Activated CD4-positive, alpha-beta T cell treated with anti-CD3 and anti-CD28 coated beads, Interleukin-2, amount 10 ng/mL, durations not matched to agents 7 days and 5 days (primary cell): Measurements from ENCODE around the gene F11R. TPM values are rescaled to one million over a fixed set of nuclear protein-coding genes. Genes with fewer than 3 reads are reported as not detected.
A peak's percentile ranks its signal among the peaks of the same experiment; 100 is the strongest.

Experiments
- CTCF ChIA-PET: fragments of 350-600 bp; sonication (Branson Sonifier 250); formaldehyde crosslinking; loops from one replicate; lab custom pipeline; 2021; ENCODE audit warnings: antibody characterized with exemption; lab: Charles Lee
- POLR2A ChIA-PET: fragments of 350-600 bp; sonication (Branson Sonifier 250); formaldehyde crosslinking; loops from one replicate; lab custom pipeline; 2021; ENCODE audit warnings: antibody characterized with exemption; lab: Charles Lee
- DNase-seq: peaks from one replicate; pipeline ENCODE4 v3.0.0-alpha.2; 2020
- H3K27ac Mint-ChIP-seq: one replicate; pipeline ENCODE4 v1.8.0; 2021; ENCODE audit warnings: mild to moderate bottlenecking, moderate library complexity, mixed read lengths
- H3K27me3 Mint-ChIP-seq: one replicate; pipeline ENCODE4 v1.8.0; 2021; ENCODE audit warnings: mixed read lengths
- H3K36me3 Mint-ChIP-seq: one replicate; pipeline ENCODE4 v1.8.0; 2021; ENCODE audit warnings: low read depth, mixed read lengths
- H3K4me1 Mint-ChIP-seq: one replicate; pipeline ENCODE4 v1.8.0; 2021; ENCODE audit warnings: mixed read lengths
- H3K4me3 Mint-ChIP-seq: one replicate; pipeline ENCODE4 v1.8.0; 2021; ENCODE audit warnings: mild to moderate bottlenecking, moderate library complexity, mixed read lengths
- H3K9me3 Mint-ChIP-seq: one replicate; pipeline ENCODE4 v1.8.0; 2021; ENCODE audit warnings: mixed read lengths
- total RNA-seq, 2 experiments: library from RNA; stranded (reverse); gene quantifications; one replicate each; pipeline ENCODE4 v1.2.3, GENCODE V29; 2021

The F11R gene
- total RNA-seq, 2 experiments from 2014 or later = 14.1 to 15.6 TPM

DNA sequence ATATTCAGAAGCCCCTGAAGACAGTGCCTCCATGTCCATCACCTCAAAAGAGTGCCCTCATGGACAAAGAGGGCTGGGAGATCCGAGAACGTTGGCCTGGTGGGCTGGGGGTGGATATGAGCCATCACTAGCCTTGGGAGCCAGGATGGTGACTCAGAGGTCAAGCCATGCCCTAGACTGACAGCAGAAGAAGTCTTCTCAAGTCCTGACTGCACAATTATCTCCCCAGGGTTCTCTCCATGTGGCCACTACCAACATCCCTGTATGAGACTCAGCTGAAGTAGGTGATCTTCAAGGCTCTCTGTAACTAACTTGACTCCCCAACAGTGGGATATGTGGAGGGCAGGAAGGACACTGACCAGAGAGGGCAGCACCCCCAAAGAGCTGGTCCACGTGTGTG is 31.9 kb upstream of the F11R start:
- Mint-ChIP-seq H3K4me1 (peaks cover 37% of the 10 kb centered on the region), H3K36me3 (peaks cover 77% of the 10 kb centered on the region), H3K27ac (peak overlapping the region; percentile 6), H3K9me3 (no peaks in the 10 kb centered on the region), H3K27me3 (no peaks in the 10 kb centered on the region), H3K4me3 (no peak overlapping the region)
- DNase-seq = no peak
- CTCF ChIA-PET = interaction anchor here (0.6 kb wide), 1 partner anchor 17 kb away, joined by 3 read pairs; the partner anchor contains the start of gene ARHGAP30
- POLR2A ChIA-PET = no interaction called here

DNA sequence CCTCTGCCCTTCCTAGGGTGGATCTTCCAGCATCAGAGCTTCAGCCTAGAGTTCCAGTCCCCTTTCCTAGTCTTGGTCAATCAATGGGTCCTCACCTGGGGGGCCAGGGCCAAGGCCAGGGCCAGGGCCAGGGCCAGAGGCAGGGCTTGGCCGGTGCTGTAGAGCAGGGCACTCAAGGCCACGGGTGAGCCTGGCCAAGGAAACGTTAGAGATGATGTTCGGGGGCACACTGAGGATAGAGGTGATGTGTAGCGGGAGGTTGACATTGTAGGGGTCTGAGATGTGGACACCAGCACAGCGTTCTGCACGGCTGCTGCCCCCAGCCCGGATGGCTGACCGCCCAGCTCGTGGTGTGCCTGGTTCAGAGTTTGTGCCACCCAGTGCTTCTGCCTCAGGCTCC is 30.3 kb upstream of the F11R start:
- no peak overlapping the region for H3K27ac Mint-ChIP-seq
- ChIA-PET CTCF (interaction anchor here (0.9 to 2.3 kb wide), 4 partner anchors 14 to 47 kb away, joined by 3 to 9 read pairs (median 4); partner anchors contain the start of gene ARHGAP30), POLR2A (interaction anchor here (0.7 kb wide), 1 partner anchor 307 kb away, joined by 6 read pairs; no protein-coding TSS in a partner anchor)

DNA sequence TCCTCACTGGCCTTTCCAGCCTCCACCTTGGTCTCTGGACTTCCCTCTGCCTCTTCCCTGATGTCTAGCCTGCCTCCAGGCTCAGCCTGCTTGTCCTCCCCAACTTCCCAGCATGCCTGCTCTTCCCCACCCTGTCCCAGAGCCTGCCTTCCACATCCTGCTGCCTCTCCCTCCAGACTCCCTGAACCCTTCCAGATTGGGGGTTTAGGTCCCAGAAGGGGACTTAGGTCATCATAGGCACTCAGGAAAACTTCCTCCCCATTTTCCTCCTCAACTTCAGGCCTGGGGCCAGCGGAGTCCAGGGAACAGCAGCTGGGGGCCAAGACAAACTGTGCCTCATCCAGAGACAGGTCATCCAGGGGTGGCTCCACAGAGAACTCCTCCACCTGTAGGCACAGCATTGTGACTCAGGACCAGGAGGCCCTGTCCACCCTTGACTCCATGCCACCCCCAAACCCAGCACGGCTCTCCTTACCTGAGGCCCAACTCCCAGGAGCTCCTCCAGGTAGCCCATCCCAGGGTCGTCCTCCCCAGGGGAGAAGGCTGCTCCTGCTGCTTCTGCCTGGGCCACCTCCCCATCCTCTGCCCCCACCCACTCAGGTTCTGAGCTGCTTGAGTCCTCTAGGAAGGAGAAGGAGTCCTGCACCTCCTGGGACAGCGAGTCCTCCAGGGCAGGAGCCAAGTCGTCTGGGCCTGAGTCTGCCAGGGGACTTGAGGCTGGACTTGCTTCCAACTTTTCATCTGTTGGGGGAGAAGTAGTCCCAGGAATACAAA is 28.2 kb upstream of the F11R start:
- Mint-ChIP-seq H3K4me1 (peaks cover 46% of the 10 kb centered on the region), H3K36me3 (peaks cover 71% of the 10 kb centered on the region), H3K4me3 (no peak overlapping the region)

More for the DNA sequence above, 30.3 kb upstream of the F11R start:
- no peak overlapping the region for H3K4me3 Mint-ChIP-seq
- no peak for DNase-seq
- H3K9me3 Mint-ChIP-seq = no peaks in the 10 kb centered on the region
- H3K27me3 Mint-ChIP-seq = no peaks in the 10 kb centered on the region
- H3K4me1 Mint-ChIP-seq = peaks cover 43% of the 10 kb centered on the region
- peaks cover 74% of the 10 kb centered on the region for H3K36me3 Mint-ChIP-seq

DNA sequence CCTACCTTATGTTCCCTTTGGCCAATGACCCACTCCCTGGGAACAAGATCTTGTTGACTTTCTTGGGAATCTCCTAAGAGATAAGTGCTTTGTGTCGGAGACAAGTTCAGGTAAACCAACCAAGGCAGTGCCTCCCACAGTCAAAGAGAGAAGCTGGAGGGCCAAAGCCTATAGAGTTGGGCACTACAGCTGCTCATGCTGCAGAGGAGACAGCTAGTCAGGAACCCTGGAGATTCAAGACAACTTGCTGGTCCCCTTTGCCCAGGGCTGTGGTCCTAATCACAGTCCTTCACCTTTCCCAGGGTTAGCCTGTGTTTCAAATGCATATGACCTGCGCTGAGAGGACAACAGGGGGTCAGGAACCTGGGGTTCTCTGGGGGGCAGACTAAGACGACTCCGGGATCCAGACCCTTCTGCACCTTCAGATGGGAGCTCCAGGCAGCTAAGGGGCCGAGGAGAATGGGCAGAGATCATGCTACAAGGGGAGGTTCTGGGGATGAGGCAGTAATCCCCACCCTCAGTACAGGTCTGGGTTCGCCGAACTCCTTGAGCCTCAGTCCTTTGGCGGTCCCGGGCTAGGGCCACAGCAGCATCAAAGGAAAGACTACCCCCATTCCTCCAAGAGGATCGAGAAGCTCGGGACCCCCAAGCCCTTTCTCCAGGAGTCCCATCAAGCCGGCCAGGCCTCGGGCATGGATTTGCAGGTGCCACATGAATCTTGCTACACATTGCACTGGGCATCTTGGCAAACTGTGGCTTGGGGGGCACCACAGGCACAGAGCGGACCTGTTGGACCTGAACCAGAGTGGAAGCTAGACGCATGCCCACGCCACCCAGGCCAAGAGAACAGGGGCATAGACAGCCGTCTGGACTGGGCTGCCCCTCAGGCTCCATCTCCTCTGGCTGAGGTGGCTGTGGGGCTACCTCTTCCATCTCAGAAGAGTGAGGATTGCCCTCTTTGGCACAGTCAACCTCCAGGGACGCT is 26.8 kb upstream of the F11R start:
- no peaks in the 10 kb centered on the region for H3K9me3 Mint-ChIP-seq

More for the DNA sequence above, 28.2 kb upstream of the F11R start:
- Mint-ChIP-seq H3K9me3 (no peaks in the 10 kb centered on the region), H3K27ac (peak overlapping the region; percentile 48), H3K27me3 (no peaks in the 10 kb centered on the region)
- POLR2A ChIA-PET = no interaction called here
- CTCF ChIA-PET = interaction anchor here (0.8 to 2.3 kb wide), 3 partner anchors 21 to 49 kb away, joined by 3 to 9 read pairs (median 3); partner anchors contain the start of gene ARHGAP30
- DNase-seq = no peak

DNA sequence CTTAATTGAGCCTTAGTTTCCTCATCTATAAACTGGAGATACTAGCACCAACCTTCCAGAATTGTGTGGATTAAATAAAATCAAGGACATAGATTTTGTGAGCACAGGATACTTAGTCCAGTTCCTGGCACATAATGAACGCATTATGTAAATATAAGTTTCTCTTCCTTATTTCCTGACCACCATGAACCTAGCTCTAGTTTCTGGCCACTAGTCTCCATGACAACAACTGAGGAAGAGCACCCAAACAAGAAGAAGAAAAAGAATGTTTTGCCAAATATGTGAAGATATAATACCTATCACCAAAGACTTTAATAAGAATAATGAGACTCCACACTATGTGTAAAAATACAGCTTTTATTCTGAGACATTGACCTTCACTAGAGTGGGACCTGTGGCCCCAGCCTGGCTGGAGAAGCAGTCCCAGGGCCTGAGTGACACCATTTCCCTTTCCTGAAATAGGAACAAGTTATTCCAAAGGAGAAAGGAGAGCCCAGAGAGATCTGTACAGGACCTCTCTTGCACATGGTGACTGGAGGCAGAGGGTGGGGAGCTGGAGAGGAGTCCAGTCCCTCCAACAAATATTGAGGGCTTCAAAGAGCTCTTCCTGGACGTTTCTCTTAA is 25.8 kb upstream of the F11R start:
- peaks cover 45% of the 10 kb centered on the region for H3K4me1 Mint-ChIP-seq
- no peaks in the 10 kb centered on the region for H3K27me3 Mint-ChIP-seq
- H3K36me3 Mint-ChIP-seq = peaks cover 66% of the 10 kb centered on the region
- peak overlapping the region; percentile 79 for H3K4me3 Mint-ChIP-seq
- DNase-seq = no peak
- ChIA-PET POLR2A (interaction anchor here (0.8 to 2.0 kb wide), 4 partner anchors 15 to 269 kb away, joined by 3 to 8 read pairs (median 4); partner anchors contain the start of gene F11R), CTCF (interaction anchor here (0.9 to 4.9 kb wide), 10 partner anchors 8 to 109 kb away, joined by 3 to 50 read pairs (median 4); partner anchors contain the start of genes ARHGAP30, F11R, KLHDC9 and TSTD1)
- no peaks in the 10 kb centered on the region for H3K9me3 Mint-ChIP-seq
- peak overlapping the region; percentile 97 for H3K27ac Mint-ChIP-seq

More for the DNA sequence above, 26.8 kb upstream of the F11R start:
- CTCF ChIA-PET = interaction anchor here (2.0 to 4.9 kb wide), 4 partner anchors 10 to 50 kb away, joined by 7 to 50 read pairs (median 14); partner anchors contain the start of genes ARHGAP30, F11R, KLHDC9 and TSTD1
- DNase-seq = no peak
- Mint-ChIP-seq H3K36me3 (peaks cover 66% of the 10 kb centered on the region), H3K4me3 (peak overlapping the region; percentile 18), H3K27me3 (no peaks in the 10 kb centered on the region), H3K4me1 (peaks cover 47% of the 10 kb centered on the region), H3K27ac (peak overlapping the region; percentile 97)
- POLR2A ChIA-PET = interaction anchor here (0.8 kb wide), 1 partner anchor 24 kb away, joined by 3 read pairs; no protein-coding TSS in a partner anchor

DNA sequence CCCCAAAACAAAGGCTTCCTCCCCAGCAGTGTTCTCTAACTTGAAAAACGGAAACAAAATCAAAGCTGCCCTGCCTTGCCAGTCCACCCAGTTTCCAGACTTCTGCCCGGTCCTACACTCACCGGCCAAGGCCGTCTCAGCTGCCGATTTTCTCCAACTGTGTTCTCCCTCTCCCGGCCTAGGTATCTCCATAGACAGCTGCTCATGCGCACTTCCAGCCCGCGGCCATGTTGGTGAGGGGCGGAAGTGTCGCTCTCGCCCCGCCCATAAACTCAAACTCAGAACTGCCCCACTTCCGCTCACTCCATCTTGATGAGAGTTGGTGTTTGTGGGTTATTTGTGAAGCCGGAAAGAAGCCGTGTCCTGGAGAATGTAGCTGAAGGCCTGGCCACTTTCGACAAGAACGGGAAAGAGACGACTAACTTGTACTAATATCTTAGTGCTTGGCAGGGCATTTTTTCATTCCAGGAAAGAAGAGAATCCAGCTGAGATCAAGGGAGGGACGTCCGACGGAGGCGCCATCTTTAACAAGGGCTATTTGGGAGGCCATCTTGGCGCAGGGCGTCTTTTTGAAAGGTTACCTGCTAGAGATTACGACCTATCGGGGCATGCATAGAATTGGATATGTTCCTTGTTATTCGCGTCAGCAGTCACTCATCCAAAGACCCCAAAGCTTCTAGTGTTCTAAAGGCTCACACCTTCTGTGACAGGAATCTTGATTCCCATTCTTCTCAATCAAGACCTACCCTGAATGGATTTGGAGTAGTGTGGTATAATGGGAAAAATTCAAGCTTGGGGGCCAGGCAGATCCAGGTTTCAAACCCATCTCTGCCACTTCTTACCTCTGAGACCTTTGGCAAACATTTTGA is 25.0 kb upstream of the F11R start, which contains the start of gene USF1:
USF1 (minus strand) TSS at position 242 of the 869 bp plus-strand sequence. CDS start 2,702 bp downstream, outside the sequence.
- DNase-seq = peak; percentile 95
- peak within 1 kb of the TSS; percentile 79 for H3K4me3 Mint-ChIP-seq
- peak within 1 kb of the TSS; percentile 97 for H3K27ac Mint-ChIP-seq
- ChIA-PET POLR2A (interaction anchor here (1.0 to 2.0 kb wide), 6 partner anchors 15 to 269 kb away, joined by 3 to 8 read pairs (median 4); partner anchors contain the start of genes ARHGAP30, F11R, NIT1 and PFDN2), CTCF (interaction anchor here (0.6 to 4.9 kb wide), 19 partner anchors 8 to 191 kb away, joined by 3 to 50 read pairs (median 3); partner anchors contain the start of genes ARHGAP30, F11R, KLHDC9 and TSTD1)
- H3K36me3 Mint-ChIP-seq = peaks cover 70% of the 10 kb centered on the region
- no peaks in the 10 kb centered on the region for H3K27me3 Mint-ChIP-seq
- peaks cover 49% of the 10 kb centered on the region for H3K4me1 Mint-ChIP-seq
- no peaks in the 10 kb centered on the region for H3K9me3 Mint-ChIP-seq

DNA sequence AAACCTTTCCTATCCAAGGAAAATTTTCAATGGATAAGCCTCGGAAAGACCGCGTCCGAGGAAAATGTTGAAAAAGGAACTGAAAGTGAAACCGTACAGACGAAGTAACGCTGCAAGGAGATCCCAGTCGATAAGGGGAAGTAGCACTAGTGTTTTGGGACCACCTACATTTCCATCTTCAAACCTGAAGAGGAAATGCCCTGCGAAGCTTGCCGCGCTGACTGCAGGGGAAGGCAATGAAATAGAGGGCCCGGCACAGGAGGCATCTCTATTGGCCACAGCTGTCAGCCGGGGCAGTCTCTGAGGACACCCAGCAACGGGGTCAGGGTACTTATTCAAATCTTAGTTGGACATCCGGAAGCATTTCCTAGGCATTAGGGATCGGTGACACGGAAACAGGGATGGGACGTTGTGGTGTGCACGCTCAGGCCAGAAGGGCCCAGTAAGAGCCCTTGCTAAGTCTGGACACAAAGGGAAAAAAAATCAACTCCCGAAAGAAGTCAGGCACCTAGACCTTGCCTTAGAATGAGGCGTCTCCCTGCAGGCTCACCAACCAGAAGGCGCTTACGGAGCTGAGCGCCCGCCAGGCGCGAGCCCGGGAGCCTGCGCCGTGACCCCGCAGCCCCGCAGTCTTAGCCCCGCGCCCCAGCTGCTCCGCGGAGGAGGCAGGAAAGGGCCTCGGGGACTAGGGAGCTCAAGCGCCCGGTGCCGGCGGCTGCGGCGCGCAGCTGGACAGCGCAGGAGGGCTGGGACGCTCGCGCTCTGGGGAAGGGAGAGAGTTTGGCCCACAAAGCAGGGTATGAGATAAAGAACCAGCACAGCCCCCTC is 24.2 kb upstream of the F11R start:
- Mint-ChIP-seq H3K4me1 (peaks cover 51% of the 10 kb centered on the region), H3K27me3 (no peaks in the 10 kb centered on the region), H3K36me3 (peaks cover 73% of the 10 kb centered on the region), H3K27ac (peak overlapping the region; percentile 97), H3K4me3 (peak overlapping the region; percentile 79), H3K9me3 (no peaks in the 10 kb centered on the region)
- ChIA-PET CTCF (interaction anchor here (0.6 to 4.9 kb wide), 18 partner anchors 11 to 190 kb away, joined by 3 to 50 read pairs (median 3); partner anchors contain the start of genes ARHGAP30 and KLHDC9), POLR2A (interaction anchor here (0.6 to 2.0 kb wide), 6 partner anchors 24 to 268 kb away, joined by 3 to 8 read pairs (median 3); partner anchors contain the start of genes ARHGAP30, F11R, NIT1 and PFDN2)
- peak; percentile 78 for DNase-seq

DNA sequence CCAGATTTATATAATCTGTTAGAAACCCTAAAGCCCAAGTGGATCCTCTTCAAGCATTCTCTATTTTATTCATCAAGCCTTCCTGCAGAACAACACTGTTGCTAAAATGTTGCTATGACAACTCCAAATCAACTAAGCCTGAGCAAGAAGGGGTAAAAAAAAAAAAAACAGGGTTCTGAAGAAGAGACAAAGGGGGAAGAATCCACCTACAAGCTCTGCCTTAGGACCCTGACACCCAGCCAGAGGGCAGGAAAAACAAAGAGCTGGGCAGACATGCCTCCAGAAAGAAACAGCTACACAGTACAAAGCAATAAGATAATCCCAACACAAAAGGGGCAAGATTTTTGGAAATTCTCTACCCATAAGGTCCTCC is 23.6 kb upstream of the F11R start:
- ChIA-PET CTCF (interaction anchor here (0.6 to 4.9 kb wide), 8 partner anchors 11 to 89 kb away, joined by 3 to 50 read pairs (median 4); partner anchors contain the start of genes ARHGAP30 and KLHDC9), POLR2A (interaction anchor here (0.6 to 2.0 kb wide), 2 partner anchors 24 to 25 kb away, joined by 3 to 8 read pairs; partner anchors contain the start of genes ARHGAP30 and F11R)
- H3K9me3 Mint-ChIP-seq = no peaks in the 10 kb centered on the region
- H3K4me3 Mint-ChIP-seq = peak overlapping the region; percentile 79
- H3K27ac Mint-ChIP-seq = peak overlapping the region; percentile 97
- peaks cover 57% of the 10 kb centered on the region for H3K4me1 Mint-ChIP-seq
- DNase-seq = no peak
- H3K27me3 Mint-ChIP-seq = no peaks in the 10 kb centered on the region
- H3K36me3 Mint-ChIP-seq = peaks cover 73% of the 10 kb centered on the region

DNA sequence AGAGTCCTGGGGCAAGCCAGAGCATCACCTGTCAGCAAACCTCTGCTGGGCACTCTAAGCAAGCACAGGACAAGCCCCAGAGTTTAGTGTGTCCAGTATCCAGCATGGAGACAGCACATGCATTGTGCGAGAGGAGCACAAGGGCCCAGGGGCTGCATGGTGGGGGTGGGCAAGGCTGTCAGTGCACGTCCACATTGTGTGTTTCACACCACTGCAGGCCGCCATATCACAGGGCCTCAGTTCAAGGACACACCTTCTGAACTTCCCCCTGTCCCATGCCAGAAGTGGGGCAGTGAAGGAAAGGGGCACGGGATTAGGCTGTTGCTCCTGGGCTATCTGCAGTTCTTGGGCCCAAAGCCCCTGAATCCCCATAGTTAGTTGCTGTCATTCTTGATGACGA is 18.6 kb upstream of the F11R start:
- ChIA-PET POLR2A (interaction anchor here (0.6 kb wide), 1 partner anchor 8 kb away, joined by 6 read pairs; no protein-coding TSS in a partner anchor), CTCF (interaction anchor here (0.6 to 5.4 kb wide), 5 partner anchors 18 to 205 kb away, joined by 3 to 36 read pairs (median 6); partner anchors contain the start of genes F11R and KLHDC9)
- Mint-ChIP-seq H3K27ac (peak overlapping the region; percentile 84), H3K36me3 (peaks cover 49% of the 10 kb centered on the region), H3K4me3 (peak overlapping the region; percentile 60), H3K27me3 (no peaks in the 10 kb centered on the region), H3K9me3 (no peaks in the 10 kb centered on the region), H3K4me1 (peaks cover 51% of the 10 kb centered on the region)
- DNase-seq = no peak
